Astrocyte (in vitro differentiated cells and primary cell): ENCODE data around the gene VIPR2.

Experiments used
- EZH2 ChIP-seq: IDR thresholded peaks from 2 replicates; pipeline ENCODE4 v1.6.1; 2012; ENCODE audit warnings: mild to moderate bottlenecking, low read length, inconsistent platforms; ENCODE audit not compliant: insufficient read depth
- TF ChIP-seq, protein P1 (sequence below): IDR thresholded peaks from 2 replicates; pipeline ENCODE4 v1.5.1; 2011; ENCODE audit warnings: low read depth, mild to moderate bottlenecking, inconsistent platforms, low read length, moderate library complexity; ENCODE audit not compliant: insufficient read depth

DNA sequence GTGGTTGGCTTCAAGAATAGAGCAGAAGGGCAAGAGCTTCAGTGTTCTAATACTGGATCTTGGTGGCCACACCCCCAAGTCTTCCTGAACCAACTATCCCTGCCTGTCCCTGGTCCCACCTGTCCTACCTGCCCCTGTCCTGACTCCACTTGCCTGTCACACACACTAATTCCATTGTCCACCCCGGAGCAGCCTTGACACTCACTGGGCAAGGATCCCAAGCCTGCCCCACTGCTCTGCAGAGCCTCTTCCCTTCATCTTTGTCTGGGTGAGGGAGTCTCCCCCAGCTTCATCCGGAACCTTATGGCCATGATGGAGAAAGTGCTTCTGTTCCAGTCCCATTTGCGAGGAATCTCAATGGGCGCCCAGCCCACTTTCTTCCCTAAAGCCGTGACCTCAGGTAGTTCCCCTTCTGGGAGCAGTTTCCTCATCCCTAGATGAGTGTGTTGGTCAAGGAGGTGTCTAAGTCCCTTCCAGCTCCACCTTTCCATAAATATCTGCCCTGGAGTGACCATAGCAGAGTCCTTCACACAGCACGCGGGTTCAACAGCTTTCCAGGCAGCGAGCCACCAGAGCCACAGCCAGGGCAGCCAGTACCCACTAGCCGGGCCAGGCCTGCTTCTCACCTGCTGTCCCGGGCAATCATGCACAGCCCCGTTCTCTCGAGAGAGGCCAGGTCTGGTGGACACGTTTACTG, 61.5 kb downstream of the VIPR2 start:
- TF ChIP-seq, protein P1, sequence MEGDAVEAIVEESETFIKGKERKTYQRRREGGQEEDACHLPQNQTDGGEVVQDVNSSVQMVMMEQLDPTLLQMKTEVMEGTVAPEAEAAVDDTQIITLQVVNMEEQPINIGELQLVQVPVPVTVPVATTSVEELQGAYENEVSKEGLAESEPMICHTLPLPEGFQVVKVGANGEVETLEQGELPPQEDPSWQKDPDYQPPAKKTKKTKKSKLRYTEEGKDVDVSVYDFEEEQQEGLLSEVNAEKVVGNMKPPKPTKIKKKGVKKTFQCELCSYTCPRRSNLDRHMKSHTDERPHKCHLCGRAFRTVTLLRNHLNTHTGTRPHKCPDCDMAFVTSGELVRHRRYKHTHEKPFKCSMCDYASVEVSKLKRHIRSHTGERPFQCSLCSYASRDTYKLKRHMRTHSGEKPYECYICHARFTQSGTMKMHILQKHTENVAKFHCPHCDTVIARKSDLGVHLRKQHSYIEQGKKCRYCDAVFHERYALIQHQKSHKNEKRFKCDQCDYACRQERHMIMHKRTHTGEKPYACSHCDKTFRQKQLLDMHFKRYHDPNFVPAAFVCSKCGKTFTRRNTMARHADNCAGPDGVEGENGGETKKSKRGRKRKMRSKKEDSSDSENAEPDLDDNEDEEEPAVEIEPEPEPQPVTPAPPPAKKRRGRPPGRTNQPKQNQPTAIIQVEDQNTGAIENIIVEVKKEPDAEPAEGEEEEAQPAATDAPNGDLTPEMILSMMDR = no peak
- no peak for TF ChIP-seq EZH2
